GM12875 (cell line): Measurements from ENCODE around the gene TARBP1.
"Not testable (repeated sequence)": the region's sequence is repeated elsewhere in the genome, so short reads cannot be mapped to it uniquely, and the experiment has no call there.

Experiments used
- H3K4me3 ChIP-seq: one replicate; pipeline ENCODE4 v1.5.1; 2011; ENCODE audit warnings: low read depth, low read length, control low read depth
- TF ChIP-seq, protein P1 (sequence below): IDR thresholded peaks from 2 replicates; pipeline ENCODE4 v1.5.1; 2011; ENCODE audit warnings: low read depth, mild to moderate bottlenecking, control low read depth, inconsistent platforms, low read length, moderate library complexity, borderline replicate concordance; ENCODE audit not compliant: insufficient read depth

The TARBP1 gene

DNA sequence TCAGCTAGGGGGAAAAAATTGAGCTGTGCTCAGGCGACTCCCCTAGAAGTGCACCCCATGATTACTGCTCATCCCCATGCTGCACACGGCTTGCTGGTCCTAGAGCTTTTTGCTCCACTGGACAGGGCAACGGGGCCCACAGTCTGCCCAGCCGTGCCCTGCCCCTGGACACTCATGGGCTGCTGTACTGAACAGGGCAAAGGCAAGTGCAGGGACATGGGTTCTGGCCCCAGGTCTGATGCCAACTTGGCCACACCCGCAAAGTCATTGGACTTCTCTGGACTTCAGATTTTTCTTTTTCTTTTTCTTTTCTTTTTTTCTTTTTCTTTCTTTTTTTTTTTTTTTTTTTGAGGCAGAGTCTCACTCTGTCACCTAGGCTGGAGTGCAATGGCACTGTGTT, 42.9 kb upstream of the TARBP1 start:
- TF ChIP-seq, protein P1, sequence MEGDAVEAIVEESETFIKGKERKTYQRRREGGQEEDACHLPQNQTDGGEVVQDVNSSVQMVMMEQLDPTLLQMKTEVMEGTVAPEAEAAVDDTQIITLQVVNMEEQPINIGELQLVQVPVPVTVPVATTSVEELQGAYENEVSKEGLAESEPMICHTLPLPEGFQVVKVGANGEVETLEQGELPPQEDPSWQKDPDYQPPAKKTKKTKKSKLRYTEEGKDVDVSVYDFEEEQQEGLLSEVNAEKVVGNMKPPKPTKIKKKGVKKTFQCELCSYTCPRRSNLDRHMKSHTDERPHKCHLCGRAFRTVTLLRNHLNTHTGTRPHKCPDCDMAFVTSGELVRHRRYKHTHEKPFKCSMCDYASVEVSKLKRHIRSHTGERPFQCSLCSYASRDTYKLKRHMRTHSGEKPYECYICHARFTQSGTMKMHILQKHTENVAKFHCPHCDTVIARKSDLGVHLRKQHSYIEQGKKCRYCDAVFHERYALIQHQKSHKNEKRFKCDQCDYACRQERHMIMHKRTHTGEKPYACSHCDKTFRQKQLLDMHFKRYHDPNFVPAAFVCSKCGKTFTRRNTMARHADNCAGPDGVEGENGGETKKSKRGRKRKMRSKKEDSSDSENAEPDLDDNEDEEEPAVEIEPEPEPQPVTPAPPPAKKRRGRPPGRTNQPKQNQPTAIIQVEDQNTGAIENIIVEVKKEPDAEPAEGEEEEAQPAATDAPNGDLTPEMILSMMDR, result no peak

DNA sequence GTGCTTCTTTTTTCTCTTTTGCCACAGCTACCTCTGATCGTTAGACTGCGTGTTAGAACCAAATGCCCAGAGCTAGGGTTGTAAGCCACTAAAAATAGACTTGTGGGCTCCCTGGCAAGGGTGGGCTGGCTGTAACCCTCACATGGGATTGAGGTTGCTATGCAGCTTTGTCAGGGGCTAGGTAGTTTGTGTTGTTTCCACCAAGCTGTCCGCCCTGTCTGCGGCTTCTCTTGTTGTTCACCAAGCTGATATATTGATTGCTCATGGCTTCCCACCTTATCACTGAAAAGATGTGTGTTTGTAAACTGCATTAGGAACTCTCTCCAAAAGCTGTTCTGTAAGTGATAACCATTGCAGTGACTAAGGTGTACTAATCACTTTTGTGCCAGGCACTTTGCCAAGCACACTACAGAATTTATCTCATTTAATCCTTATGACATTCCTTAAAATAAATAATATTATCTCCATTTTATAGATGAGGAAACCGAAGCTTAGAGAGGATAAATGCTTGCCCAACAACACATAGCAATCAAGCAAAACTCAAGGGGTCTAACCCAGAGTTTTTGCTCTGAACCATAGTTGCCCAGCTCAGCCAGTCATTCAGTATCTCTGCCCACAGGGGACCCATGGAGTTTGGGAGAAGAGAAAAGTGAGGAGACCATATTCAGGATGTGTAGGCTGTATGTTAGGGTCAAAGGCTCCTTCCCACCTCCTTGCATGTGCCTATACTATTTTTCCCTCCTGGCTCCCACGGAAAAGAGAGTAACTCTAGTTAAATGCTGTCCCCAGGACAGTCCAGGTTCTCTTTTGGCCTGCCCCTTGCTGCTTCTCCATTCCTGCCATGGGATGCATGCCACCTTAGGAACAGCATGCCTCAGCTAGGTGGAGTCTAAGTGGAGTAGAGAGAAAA, 42.2 kb upstream of the TARBP1 start:
- TF ChIP-seq, protein P1, result no peak
- no peak overlapping the region for H3K4me3 ChIP-seq

More for the DNA sequence above, 42.9 kb upstream of the TARBP1 start:
- H3K4me3 ChIP-seq, result no peak overlapping the region

DNA sequence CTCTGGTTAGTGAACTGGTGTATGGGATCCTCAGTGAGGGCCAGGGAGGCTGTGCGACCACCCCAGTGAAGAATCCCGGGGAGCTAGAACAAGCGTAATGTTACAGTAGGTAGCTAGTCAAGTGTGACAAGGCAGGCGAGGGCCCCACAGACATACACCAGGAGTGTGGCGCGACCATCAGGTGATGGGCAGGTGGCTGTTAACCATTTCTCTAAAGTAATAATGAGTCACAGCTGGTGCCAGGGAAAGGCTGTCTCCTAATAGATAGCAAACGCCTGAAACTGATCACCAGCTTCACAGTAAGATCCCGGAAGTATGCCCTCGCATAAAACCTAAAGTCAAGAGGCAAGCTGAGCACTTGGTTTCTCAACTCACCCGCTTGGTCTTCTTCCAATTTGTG, 40.5 kb upstream of the TARBP1 start:
- TF ChIP-seq, protein P1, result no peak
- H3K4me3 ChIP-seq, result no peak overlapping the region

DNA sequence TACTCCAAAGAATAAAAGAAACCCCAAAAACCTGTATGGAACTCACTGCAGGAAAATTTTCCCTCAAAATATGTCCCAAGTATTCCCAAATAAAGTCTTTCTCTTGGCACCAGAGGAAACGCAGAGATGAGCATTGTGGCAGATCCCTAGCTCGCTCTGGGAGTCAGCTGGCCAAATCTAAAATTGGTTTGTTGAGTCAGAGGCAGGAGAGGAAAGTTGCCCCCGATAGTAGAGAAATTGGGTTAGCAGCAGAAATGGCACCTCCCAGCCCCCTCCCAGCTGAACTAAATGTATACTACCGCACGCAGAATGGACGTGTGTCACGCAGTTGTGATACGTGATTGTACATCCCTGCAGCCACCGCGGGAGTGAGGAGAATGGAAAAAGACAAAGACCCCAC, 39.9 kb upstream of the TARBP1 start:
- H3K4me3 ChIP-seq, result no peak overlapping the region
- TF ChIP-seq, protein P1, result no peak

DNA sequence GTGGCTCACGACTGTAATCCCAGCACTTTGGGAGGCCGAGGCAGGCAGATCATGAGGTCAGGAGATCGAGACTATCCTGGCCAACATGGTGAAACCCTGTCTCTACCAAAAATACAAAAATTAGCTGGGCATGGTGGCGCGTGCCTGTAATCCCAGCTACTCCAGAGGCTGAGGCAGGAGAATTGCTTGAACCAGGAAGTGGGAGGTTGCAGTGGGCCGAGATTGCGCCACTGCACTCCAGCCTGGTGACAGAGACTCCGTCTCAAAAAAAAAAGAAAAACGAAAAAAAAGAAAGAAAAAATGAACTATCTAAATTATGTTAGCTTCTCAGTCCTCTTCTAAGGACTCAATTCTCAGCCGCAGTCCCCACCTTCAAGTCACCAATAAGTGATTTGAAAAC, 39.1 kb upstream of the TARBP1 start:
- not testable (repeated sequence) for H3K4me3 ChIP-seq

DNA sequence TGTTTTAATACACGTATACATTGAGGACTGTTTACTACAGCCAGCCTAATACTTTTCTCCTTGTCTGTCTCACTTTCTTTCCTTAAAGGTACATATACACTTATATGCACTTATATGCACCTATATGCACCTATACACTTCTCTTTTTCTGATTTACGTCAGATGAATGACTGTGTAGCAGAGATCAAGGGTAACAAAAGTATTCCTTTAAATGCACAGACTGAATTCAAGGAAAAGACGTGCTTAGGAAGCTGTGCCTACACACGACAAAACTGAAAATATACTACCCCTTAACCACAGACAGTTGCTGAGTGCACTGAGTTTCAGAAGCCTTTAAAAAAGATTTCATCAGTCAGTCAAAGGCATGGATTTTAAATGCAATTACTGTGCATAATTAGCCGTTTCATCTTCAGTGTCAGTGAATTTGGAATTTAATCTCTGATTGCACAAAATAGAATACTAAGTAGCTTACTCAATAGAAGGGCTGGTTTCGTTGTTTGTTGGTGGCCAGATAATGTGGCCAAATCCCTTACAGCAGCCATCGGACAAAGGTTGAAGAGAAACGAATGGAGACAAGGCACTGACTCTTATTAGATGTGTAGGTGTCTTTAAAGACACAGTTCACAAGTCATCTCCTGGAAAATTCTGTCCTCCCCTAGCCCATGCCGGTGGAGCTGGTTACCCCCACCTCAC, 38.3 kb upstream of the TARBP1 start:
- TF ChIP-seq, protein P1, result no peak
- H3K4me3 ChIP-seq, result no peak overlapping the region

DNA sequence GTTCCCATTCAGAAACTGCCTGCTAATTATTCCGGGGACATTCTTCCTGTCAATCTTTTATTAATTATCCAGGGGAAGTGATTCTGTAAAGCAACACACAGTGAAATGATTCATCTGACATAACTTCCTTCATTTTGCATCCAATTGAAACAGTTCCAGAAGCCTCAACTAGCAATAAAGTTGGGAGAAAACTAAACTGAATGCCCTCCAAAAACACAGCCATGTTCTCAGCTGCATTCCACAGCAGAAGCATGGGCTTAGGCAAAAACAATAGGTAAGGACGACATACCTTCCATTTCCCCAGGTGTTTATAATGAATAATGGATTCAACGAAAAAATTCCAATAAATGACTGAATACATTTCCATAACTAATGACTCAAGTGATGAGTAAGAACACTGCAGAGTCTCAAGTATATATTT, 36.9 kb upstream of the TARBP1 start:
- no peak overlapping the region for H3K4me3 ChIP-seq
- TF ChIP-seq, protein P1, result no peak
